Forelimb muscle (tissue), 1 donor: ENCODE data around the gene TAC3. TPM values are rescaled to one million over a fixed set of nuclear protein-coding genes. Genes with fewer than 3 reads are reported as not detected.

Experiments used
- DNase-seq: peaks from one replicate; pipeline ENCODE4 v3.0.0-alpha.2; 2013; ENCODE audit warnings: low read depth
- polyA plus RNA-seq: library from polyadenylated mRNA; unstranded; fragments of 120-200 nt; gene quantifications from one replicate; pipeline ENCODE4 v1.2.1, GENCODE V29; 2013; ENCODE audit not compliant: insufficient read length

Gene TAC3
- polyA plus RNA-seq, 1 donor = not detected

- no peak for DNase-seq
Measured at GRCh38 chr12:57005980-57006808, 10.1 kb downstream of the TAC3 start, which contains the start of gene ZBTB39. Gene ZBTB39 (minus strand): TSS chr12:57006546. CDS start chr12:57004917, 1,629 bp downstream.

GRCh38 chr12:57004651-57005050 lies 11.7 kb downstream of the TAC3 start:
- DNase-seq = no peak

GRCh38 chr12:57003395-57003794 lies 12.9 kb downstream of the TAC3 start:
- no peak for DNase-seq

GRCh38 chr12:57001448-57001906 lies 14.9 kb downstream of the TAC3 start:
- no peak for DNase-seq

GRCh38 chr12:57000393-57000792 lies 15.9 kb downstream of the TAC3 start:
- DNase-seq = no peak

- no peak for DNase-seq
Measured at GRCh38 chr12:56999456-56999855, 16.9 kb downstream of the TAC3 start.

GRCh38 chr12:56998981-56999380 lies 17.3 kb downstream of the TAC3 start:
- no peak for DNase-seq

GRCh38 chr12:56998316-56998715 lies 18.0 kb downstream of the TAC3 start:
- DNase-seq = no peak

- no peak for DNase-seq
Measured at GRCh38 chr12:56996793-56997545, 19.4 kb downstream of the TAC3 start.

- DNase-seq = no peak
Measured at GRCh38 chr12:56995930-56996496, 20.3 kb downstream of the TAC3 start.

GRCh38 chr12:56995201-56995929 lies 21.0 kb downstream of the TAC3 start:
- DNase-seq = no peak

- DNase-seq = no peak
Measured at GRCh38 chr12:56994231-56994746, 22.0 kb downstream of the TAC3 start.

- DNase-seq = no peak
Measured at GRCh38 chr12:56993346-56993745, 23.0 kb downstream of the TAC3 start.

- DNase-seq = no peak
Measured at GRCh38 chr12:56991319-56992246, 24.7 kb downstream of the TAC3 start.

- DNase-seq = no peak
Measured at GRCh38 chr12:56990648-56991318, 25.5 kb downstream of the TAC3 start.

GRCh38 chr12:56989861-56990610 lies 26.3 kb downstream of the TAC3 start:
- DNase-seq = no peak

- no peak for DNase-seq
Measured at GRCh38 chr12:56988207-56988739, 28.1 kb downstream of the TAC3 start.

- no peak for DNase-seq
Measured at GRCh38 chr12:56987551-56988053, 28.7 kb downstream of the TAC3 start.

- DNase-seq = no peak
Measured at GRCh38 chr12:56987011-56987410, 29.3 kb downstream of the TAC3 start.
